Colonic mucosa (tissue), 4 donors: Measurements from ENCODE around the gene RNF113B. TPM values are rescaled to one million over a fixed set of nuclear protein-coding genes. Genes with fewer than 3 reads are reported as not detected.

ENCODE experiments used
- DNase-seq: peaks from one replicate; pipeline ENCODE4 v3.0.0-alpha.2; 2020
- H3K27ac ChIP-seq: fragments of 200-600 bp; one replicate; pipeline ENCODE4 v1.8.0; 2021
- H3K27me3 ChIP-seq: fragments of 200-600 bp; one replicate; pipeline ENCODE4 v1.8.0; 2021
- H3K36me3 ChIP-seq: fragments of 200-600 bp; one replicate; pipeline ENCODE4 v1.8.0; 2021
- H3K4me1 ChIP-seq: fragments of 200-600 bp; one replicate; pipeline ENCODE4 v1.8.0; 2021; ENCODE audit warnings: mild to moderate bottlenecking
- H3K4me3 ChIP-seq: fragments of 200-600 bp; one replicate; pipeline ENCODE4 v1.8.0; 2021
- H3K9ac ChIP-seq, 2 donors: one replicate each; pipeline ENCODE4 v1.7.0; 2013; ENCODE audit warnings: control low read depth in 2 of 2, low read depth in 2 of 2, low read length in 2 of 2
- H3K9me3 ChIP-seq: fragments of 200-600 bp; one replicate; pipeline ENCODE4 v1.8.0; 2021
- intact Hi-C: fragments of 100-400 bp; cut with DNase I; formaldehyde crosslinking; loops from one replicate; pipeline ENCODE4 v1.14.1; 2022
- total RNA-seq, 2 donors: library from RNA; stranded (reverse); fragmentation: NEBNext Ultra II Directional in 1 of 2; extraction: Animal tissue kit (Norgen Biotek cat#: 25700) in 1 of 2; gene quantifications; one replicate each; pipeline ENCODE4 v1.2.1, GENCODE V29; 2021
- TF ChIP-seq, protein P1 (sequence below): fragments of 200-600 bp; IDR thresholded peaks from one replicate; pipeline ENCODE4 v1.8.0; 2022; ENCODE audit warnings: antibody characterized with exemption, mild to moderate bottlenecking
- donor health status: healthy.
- donor health status: DM: no; HTN: no; CAD: no.
- donor health status: DM: no; HTN: no; CAD: no.

The RNF113B gene
- total RNA-seq, 2 donors from 2014 or later: not detected

DNA sequence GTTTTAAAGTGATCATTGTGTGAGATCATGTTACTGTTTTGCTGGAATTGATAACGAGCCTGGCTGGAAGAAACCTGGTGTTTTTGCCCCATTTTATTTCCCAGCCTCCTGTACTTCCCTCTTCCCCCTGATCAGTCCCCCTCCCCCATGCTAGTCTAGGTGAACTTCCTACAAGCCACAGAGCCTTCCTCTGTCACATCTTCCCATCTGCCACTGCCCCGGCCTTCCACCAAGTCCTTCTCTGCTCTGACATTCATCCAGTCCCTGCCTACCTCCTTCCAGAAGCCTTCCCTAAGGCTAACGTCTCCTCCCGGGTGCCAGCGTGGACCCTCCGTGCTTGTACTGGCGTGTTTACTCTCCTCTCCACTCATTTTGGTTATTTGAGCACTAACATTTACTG is 19.9 kb downstream of the RNF113B start:
- intact Hi-C loops: no loop called here
- H3K27ac ChIP-seq: no peak overlapping the region
- no peaks in the 10 kb centered on the region for H3K9me3 ChIP-seq
- H3K27me3 ChIP-seq: no peaks in the 10 kb centered on the region
- H3K4me1 ChIP-seq: no peaks in the 10 kb centered on the region
- TF ChIP-seq, protein P1, sequence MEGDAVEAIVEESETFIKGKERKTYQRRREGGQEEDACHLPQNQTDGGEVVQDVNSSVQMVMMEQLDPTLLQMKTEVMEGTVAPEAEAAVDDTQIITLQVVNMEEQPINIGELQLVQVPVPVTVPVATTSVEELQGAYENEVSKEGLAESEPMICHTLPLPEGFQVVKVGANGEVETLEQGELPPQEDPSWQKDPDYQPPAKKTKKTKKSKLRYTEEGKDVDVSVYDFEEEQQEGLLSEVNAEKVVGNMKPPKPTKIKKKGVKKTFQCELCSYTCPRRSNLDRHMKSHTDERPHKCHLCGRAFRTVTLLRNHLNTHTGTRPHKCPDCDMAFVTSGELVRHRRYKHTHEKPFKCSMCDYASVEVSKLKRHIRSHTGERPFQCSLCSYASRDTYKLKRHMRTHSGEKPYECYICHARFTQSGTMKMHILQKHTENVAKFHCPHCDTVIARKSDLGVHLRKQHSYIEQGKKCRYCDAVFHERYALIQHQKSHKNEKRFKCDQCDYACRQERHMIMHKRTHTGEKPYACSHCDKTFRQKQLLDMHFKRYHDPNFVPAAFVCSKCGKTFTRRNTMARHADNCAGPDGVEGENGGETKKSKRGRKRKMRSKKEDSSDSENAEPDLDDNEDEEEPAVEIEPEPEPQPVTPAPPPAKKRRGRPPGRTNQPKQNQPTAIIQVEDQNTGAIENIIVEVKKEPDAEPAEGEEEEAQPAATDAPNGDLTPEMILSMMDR: no peak
- DNase-seq: no peak
- no peak overlapping the region for H3K4me3 ChIP-seq
- no peaks in the 10 kb centered on the region for H3K36me3 ChIP-seq
- no peak overlapping the region for H3K9ac ChIP-seq

DNA sequence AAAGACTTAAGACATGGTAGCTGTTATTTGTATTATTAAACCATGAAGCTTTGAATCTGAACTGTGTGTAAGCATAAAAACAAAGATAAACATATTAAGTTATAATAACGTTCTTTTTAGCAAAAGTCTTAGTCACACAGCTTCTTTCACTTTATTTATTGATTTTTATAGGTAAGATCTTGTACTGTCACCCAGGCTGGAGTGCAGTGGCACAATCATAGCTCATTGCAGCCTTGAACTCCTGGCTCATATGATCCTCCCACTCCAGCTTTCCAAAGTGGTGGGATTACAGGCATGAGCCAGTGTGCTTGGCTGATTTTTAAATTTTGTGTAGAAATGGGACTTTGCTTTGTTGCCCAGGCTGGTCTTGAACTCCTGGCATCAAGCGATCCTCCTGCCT is 20.8 kb downstream of the RNF113B start:
- Histone ChIP-seq H3K27ac (no peak overlapping the region), H3K27me3 (no peaks in the 10 kb centered on the region), H3K9me3 (no peaks in the 10 kb centered on the region), H3K4me1 (no peaks in the 10 kb centered on the region), H3K4me3 (no peak overlapping the region), H3K36me3 (no peaks in the 10 kb centered on the region), H3K9ac (no peak overlapping the region)
- intact Hi-C loops: no loop called here
- no peak for DNase-seq
- TF ChIP-seq, protein P1: no peak

DNA sequence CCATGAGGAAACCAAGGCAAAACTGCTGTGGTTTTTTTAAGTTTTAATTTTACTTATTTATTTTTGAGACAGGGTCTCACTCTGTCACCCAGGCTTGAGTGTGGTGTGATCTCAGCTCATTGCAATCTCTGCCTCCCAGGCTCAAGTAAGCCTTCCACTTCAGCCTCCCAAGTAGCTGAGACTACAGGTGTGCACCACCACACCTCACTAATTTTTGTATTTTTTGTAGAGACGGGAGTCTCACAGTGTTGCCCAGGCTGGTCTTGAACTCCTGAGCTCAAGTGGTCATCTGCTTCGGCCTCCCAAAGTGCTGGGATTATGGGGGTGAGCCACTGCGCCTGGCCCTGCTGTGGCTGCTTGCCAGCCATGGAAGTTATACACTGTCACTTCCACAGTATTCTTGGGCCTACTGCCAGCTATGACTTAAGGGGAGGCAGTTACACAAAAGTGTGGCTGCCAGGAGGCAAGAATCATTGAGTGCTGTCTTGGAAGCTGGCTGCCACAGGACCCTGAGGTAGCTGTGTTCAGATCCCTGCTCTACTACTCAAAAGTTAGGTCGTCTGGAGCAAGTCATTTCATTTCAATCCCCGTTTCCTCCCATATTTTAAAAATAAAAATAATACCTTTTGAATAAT is 21.5 kb downstream of the RNF113B start:
- Histone ChIP-seq H3K27ac (no peak overlapping the region), H3K27me3 (no peaks in the 10 kb centered on the region), H3K36me3 (no peaks in the 10 kb centered on the region), H3K4me3 (no peak overlapping the region), H3K9me3 (no peaks in the 10 kb centered on the region), H3K9ac (no peak overlapping the region), H3K4me1 (no peaks in the 10 kb centered on the region)
- TF ChIP-seq, protein P1: no peak
- DNase-seq: no peak
- intact Hi-C loops: no loop called here

DNA sequence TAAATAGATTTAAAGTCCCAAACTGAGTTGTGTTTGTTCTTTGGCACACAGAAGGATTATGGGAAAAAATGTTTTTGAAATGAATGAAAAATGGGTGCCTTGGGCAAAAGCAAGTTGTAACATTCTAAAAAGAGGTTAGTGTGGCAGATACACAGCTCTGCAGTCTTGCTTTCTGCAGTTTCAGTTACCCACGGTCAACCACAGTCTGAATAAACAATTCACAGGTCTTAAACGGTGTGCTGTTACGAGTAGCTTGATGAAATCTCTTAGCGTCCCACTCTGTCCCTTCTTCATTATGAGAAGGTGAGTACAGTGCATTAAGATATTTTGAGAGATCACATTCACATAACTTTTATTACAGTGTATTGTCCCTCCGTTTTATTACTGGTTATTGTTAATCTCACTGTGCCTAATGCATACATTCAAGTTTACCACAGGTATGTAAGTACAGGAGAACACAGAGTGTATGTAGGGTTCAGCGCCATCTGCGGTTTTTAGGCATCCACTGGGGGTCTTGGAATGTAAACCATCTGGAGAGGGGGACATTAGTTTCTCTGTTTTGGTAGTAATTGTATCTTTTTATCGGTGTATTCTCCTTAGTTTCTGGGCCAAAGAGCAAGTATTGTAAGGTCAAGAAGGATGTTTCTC is 26.1 kb downstream of the RNF113B start:
- H3K9me3 ChIP-seq: no peaks in the 10 kb centered on the region
- H3K27ac ChIP-seq: no peak overlapping the region
- no peak for DNase-seq
- TF ChIP-seq, protein P1: no peak
- intact Hi-C loops: no loop called here
- H3K9ac ChIP-seq: no peak overlapping the region
- no peaks in the 10 kb centered on the region for H3K27me3 ChIP-seq
- no peaks in the 10 kb centered on the region for H3K4me1 ChIP-seq
- no peak overlapping the region for H3K4me3 ChIP-seq
- H3K36me3 ChIP-seq: no peaks in the 10 kb centered on the region

DNA sequence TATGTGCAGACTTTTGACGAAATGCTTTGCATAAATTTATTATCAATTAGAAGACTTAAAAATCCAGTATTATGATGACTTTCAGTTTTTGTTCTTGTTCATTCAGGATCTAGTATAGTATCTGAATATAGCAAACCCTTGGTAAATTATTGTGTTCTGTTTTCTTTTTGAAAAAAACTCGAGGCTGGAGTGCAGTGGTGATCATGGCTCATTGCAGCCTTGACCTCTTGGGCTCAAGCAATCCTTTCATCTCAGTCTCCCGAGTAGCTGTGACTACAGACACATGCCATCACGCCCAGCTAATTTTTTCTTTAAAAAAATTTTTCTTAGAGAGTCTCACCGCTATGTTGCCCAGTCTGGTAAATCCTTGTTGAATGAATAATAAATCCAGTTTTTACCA is 29.5 kb downstream of the RNF113B start:
- intact Hi-C loops: loop anchor here (10.0 kb wide), 1 partner anchor 117 kb away; no protein-coding TSS in a partner anchor
- no peak overlapping the region for H3K9ac ChIP-seq
- TF ChIP-seq, protein P1: no peak

More for the DNA sequence above, 29.5 kb downstream of the RNF113B start:
- Histone ChIP-seq H3K27me3 (no peaks in the 10 kb centered on the region), H3K4me1 (no peaks in the 10 kb centered on the region), H3K4me3 (no peak overlapping the region), H3K36me3 (no peaks in the 10 kb centered on the region), H3K9me3 (no peaks in the 10 kb centered on the region), H3K27ac (no peak overlapping the region)
- no peak for DNase-seq
